C1 segment of cervical spinal cord (tissue), 14 donors: Measurements from ENCODE around the gene L1CAM.
A peak's percentile ranks its signal among the peaks of the same experiment; 100 is the strongest.

Source experiments
- DNase-seq, 14 donors: peaks; one replicate each; lab custom pipeline; 2025; lab: John Stamatoyannopoulos, UW

The L1CAM gene, protein sequence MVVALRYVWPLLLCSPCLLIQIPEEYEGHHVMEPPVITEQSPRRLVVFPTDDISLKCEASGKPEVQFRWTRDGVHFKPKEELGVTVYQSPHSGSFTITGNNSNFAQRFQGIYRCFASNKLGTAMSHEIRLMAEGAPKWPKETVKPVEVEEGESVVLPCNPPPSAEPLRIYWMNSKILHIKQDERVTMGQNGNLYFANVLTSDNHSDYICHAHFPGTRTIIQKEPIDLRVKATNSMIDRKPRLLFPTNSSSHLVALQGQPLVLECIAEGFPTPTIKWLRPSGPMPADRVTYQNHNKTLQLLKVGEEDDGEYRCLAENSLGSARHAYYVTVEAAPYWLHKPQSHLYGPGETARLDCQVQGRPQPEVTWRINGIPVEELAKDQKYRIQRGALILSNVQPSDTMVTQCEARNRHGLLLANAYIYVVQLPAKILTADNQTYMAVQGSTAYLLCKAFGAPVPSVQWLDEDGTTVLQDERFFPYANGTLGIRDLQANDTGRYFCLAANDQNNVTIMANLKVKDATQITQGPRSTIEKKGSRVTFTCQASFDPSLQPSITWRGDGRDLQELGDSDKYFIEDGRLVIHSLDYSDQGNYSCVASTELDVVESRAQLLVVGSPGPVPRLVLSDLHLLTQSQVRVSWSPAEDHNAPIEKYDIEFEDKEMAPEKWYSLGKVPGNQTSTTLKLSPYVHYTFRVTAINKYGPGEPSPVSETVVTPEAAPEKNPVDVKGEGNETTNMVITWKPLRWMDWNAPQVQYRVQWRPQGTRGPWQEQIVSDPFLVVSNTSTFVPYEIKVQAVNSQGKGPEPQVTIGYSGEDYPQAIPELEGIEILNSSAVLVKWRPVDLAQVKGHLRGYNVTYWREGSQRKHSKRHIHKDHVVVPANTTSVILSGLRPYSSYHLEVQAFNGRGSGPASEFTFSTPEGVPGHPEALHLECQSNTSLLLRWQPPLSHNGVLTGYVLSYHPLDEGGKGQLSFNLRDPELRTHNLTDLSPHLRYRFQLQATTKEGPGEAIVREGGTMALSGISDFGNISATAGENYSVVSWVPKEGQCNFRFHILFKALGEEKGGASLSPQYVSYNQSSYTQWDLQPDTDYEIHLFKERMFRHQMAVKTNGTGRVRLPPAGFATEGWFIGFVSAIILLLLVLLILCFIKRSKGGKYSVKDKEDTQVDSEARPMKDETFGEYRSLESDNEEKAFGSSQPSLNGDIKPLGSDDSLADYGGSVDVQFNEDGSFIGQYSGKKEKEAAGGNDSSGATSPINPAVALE

DNA sequence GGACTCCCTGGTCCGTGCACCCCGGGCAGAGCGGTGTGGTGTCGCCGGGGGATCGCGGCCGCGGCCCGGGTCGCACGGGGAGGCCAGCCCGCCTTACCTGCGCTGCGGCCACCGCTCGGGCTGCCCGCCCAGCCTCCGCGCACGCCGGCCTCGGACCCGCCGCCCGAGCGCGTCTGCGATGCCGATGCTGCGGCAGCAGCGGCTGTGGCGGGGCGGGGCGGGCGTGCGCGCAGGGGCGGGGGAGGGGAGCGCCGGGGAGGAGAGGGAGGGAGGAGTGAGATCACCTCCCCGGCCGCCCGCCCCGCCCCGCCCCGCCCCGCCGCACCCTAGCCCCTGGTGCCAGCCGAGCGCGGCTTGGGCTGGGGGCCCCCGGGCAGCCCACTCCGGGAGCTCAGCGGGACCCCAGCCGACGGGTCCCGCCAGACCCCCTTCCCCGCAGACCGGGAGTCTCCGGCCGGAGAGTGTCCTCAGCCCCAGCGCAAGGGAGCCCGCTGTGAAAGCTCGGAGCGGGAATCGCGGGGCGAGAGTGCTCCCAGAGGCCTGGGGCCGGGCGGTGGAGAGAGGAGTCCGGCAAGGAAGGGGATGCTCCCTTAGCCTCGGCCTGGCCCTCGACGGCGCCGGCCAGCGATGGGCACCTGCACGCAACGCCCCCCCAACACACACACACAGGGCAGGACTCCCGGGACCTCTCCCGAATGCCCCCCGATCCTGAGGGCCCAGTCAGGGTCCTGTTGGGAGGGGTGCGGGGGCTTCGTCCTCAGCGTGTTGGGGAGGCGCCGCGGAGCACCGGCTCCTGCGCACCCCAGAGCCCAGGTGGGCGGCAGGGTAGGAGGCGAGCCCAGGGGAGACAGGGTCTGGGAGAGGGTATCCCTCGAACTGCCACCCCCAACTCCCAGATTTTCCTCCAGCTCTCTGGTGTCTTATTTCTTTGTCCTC, at the start of gene L1CAM:
L1CAM (minus strand) TSS at position 206 of the 936 bp plus-strand sequence. CDS start 10,337 bp downstream, outside the sequence.
- DNase-seq: peak in 1 of 14 donors; percentile 53

DNA sequence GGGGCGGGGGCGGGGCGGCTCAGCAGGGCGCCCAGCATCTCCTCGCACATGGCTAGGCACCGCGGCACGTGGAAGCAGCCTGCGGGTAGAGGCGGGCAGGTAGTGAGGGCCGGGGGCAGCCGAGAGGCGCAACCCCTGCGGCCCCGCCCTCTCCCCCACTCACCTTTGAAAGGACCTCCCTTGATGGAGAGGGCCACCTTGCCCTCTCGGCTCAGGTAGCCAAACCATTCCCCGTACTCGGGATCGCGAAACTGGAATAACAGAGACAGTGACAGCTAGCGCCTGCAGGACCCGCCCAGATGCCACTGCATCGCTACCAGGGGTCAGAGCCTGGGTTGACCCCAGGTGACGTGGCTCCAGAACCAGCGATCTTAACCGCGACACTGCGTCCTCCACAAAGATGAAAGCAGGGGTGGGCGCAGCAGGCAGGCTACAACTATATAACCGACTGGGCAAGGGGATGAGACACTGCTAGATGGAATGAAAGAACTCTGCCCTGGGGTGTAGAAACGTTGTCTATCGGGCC, 49.4 kb upstream of the L1CAM start:
- DNase-seq: no peak

DNA sequence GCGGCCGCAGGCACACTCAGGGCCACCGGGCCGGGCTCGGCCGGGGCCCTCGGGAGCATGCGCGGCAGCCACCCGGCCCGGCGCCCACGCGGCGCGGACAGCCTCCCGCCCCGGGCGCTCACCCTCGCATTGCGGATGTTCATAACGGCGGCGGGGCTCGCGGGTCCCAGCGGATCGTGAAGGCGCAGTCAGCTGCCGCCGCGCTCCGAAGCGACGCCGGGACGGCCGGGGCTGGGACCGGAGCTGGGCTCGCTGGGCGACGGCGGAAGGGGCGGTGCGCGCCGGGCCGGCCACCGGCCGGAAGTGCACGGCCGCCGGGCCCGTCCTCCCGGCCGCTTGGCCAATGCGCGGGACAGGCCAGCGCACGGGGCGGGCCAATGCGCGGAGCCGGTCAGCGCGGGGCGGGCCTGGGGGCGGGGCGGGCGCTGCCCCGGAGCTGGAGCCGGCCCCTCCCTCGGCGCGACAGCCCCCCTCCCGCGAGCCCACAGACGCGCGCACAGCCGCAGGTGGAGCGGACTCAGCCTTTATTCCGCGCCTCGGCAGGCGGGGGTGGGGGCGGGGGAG, 48.9 kb upstream of the L1CAM start, which contains the start of gene NAA10:
NAA10 (minus strand) TSS at position 276 of the 564 bp plus-strand sequence; CDS start at position 143, 133 bp downstream.
- DNase-seq: peak in 10 of 14 donors; percentile 19 to 84 (median 40)

DNA sequence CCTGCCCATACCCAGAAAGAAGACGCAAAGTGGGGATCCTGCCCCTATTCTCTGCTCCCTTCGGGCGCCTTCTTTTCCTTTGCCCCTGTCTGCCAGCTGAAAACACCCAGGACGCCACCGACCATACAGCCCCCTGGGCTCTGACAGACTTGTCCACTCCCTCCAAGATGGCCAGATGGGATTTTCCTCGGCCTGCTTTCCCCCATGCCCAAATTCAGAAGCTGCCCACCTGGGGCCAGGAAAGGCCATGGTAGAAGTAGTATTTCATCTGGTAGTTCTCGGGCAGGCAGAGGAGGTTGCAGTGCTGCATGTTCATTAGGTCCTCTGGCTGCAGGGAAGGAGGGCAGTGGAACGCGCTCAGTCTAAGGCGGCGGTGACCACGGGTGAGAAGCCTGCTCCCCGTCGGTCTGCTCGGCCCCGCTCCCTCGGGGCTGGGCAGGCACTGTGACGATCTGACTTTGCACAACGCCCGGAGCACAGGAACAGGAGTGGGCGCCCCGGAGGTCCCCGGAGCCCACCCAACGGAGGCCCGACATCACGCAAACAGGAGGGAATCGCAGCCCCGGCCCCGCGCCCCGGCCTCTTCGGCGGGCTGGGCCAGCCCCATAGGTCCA, 48.3 kb upstream of the L1CAM start:
- no peak for DNase-seq

DNA sequence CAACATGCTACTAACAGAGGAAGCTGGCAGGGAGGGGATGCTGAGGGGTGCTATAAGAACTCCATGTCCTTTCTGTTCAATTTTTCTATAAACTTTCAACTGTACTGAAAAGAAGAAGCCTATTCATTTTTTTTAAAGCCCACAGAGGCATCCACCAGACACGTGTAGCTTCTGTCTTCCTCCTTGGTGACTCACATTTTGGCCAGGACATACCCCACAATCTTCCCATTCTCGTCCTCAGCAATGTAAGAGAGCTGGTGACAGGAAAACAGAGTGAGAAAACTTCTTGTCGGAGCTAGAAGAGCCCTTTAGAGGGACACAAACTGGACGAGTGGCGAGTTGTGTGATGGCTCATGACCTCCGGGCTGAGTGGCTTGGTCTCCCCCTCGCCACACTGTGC, 47.8 kb upstream of the L1CAM start:
- no peak for DNase-seq

DNA sequence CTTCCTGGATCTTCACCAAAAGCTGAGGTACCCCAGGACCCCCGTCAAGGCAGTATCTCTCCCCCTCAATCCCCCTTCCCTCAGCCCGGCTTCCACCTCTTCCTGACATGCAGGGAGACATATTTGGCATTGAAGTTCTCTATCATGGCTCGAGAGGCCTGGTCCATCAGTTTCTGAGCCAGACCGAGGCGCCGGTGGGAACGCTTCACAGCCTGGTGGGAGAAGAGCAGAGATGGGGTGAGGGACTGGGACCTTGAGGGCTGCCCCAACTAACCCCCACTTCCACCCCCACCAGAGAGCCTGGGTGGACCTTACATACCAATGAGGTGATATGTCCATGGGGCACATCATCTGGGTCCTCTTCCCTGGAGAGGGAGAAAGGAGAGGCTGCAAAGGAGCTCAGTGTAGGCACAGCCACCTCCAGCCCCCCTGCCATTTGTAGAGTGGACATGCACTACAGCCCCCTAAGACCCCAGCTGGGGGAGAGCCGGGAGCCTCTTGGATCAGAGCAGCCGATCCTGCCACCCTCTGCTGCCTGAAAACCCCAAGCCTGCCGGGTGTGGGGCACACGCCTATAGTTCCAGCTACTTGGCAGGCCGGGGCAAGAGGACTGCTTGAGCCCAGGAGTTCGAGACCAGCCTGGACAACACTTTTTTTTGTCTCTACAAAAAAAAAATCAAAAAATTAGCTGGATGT, 46.4 kb upstream of the L1CAM start:
- no peak for DNase-seq

DNA sequence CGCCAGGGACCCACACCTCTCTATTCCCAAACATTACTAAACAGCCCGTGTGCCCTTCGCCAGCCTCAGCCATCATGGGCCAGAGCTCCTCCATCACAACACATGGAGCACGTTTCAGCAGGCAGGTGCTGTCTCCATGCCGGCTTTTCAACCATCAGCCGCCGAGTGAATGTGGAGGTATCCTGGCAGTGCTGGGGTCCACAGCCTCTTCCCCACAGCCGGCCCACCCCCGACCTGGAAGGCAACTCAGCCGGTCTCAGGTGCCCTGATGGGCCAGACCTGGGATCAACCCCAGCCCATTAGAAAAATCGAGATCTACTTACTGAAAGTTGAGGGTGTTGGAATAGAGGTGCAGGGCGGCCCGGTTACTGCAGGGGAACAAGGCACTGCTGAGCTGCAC, 45.8 kb upstream of the L1CAM start:
- no peak for DNase-seq

DNA sequence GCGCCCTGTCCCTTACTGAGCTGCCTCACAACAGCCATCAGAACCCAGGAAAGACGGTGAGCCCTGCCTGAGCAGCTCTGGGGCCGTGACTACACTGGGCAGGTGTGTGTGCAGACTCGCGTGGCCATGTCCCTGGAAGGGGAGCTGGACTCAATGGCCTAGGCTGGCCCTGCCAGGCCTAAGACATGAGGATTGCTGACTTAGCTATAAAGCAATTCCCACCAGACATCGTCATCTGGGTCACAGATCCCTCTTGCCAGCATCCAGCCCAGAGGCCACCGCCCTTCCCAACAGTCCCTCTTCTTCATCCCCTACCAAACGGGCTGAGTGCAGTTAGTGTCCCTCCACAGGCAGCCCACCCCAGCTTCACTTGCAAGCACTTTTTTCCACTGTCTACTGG, 45.2 kb upstream of the L1CAM start:
- DNase-seq: no peak

DNA sequence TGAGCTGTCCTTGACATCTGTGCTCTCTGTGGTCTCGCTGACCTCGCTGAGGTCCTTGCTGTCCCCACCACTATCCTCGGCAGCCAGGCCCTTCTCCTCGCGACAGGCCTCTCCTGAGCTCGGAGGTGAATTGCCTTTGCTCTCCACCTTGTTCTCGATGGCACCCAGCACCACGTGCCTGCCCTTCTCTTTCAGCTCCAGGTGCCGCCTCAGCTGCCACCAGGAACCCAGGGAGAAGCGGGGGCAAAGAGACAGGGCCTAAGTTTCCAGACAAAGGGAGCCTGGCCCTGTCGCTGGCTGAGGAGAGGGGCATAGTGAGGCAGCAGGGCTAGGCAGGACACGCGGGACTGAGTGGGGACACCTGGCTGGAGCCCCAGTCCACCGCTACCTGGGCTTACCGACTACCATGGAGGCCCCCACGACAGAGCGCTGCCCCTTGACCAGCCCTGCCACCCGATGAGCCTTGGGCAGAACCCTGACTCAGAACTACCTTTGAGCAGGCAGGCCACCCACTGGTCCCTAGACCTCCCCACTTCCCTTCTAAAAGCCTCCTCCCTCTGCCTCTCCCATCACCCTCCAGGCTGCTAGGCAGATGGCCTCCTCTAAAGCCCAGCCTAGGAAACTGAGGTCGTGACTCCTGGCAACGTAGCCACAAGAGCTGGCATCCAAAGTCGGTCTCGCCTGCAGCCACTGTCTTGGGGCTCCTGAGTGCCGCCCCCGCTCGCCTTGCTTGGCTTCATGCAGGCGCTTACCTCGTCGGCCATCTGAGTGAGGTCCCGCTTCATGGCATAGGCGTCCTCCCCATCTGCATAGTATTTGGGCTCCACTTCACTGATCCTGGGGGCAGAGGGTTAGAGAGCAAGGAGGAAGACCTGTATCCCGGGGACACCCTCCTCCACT, 44.3 kb upstream of the L1CAM start:
- no peak for DNase-seq

DNA sequence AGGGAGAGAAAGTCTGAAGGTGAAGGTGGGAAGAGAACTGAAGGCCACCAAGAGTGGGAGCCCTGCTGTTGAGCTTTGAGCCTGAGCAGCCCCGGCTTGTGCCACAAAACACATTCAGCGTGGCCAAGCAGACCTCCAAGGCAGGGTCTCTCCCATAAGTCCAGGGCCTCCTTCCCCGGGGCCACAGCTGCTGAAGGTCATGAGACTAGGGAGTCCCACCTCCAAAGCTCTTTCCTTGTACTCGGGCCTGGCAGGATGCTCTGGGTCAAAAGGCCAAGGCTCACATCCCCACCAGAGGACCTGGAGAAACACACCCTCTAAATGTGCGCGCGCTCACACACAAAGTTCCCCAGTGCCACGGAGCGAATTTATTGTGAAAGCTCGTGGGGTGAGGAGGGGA, 43.6 kb upstream of the L1CAM start:
- no peak for DNase-seq

DNA sequence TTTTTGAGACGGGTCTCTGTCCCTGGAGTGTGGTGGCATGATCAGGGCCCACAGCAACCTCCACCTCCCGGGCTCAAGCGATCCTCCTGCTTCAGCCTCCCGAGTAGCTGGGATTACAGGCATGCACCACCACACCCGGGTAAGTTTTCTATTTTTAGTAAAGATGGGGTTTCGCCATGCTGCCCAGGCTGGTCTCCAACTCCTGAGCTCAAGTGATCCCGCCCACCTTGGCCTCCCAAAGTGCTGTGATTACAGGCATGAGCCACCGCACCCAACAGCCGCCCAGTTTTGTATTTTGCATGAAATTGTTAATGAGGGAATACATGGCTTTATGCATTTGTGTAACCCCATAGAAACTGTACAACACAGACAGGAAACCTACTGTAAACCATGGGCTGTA, 42.9 kb upstream of the L1CAM start:
- DNase-seq: no peak

DNA sequence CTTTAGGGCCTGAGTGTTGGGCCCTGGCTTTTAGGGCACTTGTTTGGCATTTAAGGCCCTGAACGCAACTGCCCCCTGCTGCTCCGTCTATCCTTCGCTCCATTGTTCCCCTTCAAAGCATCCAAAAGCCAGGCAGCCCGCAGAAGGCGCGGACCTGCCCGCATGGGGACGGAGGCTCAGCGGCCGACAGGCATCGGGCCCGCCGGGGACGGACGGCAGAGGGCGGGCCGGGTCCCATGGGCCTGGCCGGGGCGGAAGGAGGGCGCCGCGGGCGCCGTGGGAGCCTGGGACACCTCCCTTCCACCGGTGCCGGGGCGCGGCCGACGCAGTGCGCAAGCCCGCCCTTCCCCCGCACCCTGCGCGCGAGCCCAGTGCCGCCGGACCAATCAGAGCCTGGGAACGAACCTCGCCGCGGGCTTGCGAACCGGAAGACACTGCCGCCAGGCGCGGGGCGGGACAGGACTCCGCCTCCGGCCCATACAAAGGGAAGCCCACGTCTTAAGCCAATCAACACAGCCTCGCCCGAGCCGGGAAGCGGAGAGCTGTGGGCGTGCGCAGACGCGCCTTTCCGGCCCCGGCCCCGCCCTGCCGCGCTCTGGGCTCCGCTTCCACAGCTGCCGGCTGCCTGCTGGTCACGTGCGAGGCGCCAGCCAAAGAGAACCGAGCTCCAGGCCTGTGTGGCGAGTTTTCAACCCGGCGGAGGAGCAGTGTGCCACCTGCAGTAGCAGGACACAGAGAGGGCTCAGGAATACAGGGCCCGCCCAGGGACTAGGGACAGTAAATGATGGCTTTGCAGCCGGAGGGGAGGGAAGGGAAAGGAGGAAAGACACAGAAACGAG, 42.2 kb upstream of the L1CAM start:
- DNase-seq: peak; percentile 50 to 97 (median 92)

DNA sequence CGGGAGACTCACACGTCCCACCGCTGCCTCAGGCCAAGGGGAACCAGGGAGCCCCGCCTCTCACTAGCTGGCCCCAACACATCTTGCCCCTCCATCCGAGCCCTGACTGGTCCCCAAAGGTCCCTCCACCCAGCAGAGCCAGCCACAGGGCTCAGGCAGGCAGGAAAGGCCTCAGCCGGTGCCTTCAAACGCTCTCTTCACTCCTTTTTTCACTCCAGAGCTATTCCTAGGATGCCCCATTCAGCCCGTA, 41.6 kb upstream of the L1CAM start:
- no peak for DNase-seq

DNA sequence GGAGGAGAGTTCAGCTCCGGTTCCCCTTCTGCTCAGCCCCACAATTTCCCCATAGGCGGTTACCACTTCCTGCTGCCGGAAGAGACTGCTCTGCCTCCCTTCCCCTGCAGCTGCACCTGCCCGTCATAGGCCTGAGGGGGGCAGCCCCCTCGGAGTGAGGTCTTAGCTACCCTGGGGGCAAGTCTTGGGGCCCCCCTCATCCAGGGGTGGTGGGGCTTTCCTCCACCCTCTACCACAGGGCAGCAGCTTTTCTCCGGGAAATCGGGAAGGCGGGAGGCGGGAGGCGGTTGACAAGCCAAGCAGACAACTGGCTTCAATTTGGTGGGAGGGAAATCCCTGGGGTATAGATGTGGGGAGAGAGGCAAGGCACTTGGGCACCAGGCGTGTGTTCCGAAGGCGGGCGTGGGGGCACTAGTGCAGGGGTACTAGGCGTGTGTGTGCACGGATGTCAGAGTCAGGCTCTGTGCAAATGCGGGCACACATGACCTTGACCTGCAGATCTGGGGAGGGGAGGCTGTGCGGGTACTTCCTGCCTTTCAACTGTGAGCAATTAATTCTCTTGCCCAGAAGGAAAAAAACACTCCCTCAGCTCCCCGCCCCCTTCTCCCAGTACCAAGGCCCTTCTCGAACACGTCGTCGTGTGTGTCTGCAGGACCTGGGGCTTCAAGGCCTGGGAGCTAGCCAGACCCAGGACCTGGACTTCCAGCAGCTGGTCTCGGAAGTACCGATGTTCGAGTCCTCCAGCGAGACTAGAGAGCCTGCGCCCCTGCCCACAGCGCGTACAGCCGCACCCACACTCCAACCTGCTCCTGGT, 41.1 kb upstream of the L1CAM start:
- DNase-seq: peak in 6 of 14 donors; percentile 17 to 53 (median 36)

DNA sequence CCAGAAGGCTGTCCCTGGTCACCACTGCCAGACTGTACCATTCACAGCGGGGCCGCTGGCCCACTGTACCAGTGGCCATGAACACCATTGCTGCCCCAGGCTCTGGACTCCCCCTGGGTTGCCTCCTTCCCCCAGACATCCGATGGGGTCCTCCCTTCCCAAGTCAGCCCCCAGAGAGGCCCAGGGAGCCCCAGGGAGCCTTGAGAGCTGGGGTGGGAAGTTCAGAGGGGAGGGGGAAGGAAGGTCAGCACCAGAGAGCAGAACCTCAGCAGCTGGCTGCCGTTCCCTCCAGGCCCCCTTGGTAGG, 40.5 kb upstream of the L1CAM start:
- DNase-seq: no peak

DNA sequence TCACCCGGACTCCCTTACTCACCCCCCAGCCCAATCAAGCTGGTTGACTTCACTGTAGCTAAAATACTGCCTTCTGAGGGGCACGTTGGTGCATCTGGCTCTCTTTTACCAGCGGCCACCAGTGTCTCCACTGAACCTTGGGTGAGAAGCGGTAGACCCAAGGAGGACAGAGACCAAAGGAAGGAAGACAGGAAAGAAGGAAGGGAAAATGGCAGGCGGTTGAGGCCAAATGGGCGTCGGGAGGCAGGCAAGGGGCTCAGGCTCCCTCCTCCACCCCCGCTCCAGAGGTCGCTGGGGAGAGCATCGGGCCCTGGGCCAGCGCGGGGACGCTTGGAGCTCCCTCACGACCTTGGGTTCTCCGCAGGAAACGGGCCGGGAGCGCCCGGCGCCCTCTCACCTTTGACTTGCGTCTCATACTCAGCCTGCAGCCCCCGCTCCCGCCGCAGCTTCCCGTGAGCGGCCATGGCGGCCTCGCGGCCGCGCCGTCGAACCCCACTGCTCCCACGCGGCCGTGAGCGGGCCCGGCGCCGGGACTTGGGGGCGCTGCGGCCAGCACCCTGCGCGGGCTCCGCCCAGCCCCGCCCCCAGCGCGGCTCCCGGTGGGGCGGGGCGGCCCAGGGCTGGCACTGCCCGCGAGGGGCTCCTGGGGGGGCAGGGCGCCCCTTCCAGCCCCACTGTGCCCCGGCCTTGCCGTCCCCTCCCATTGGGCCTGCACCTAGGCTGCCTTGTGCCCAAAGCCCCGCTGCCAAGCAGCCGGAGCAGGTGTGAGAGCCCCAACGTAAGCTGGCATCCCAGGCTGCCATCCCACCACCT, 40.0 kb upstream of the L1CAM start, which contains the start of gene ARHGAP4:
ARHGAP4 (minus strand) TSS at position 526 of the 813 bp plus-strand sequence; CDS start at position 464, 62 bp downstream.
- DNase-seq: no peak
